GM21619 (cell line): ENCODE data around the gene ABR.
"Not testable (repeated sequence)": the region's sequence is repeated elsewhere in the genome, so short reads cannot be mapped to it uniquely, and the experiment has no call there.

Experiments used
- ATAC-seq: cut with Tn5 transposase; IDR thresholded peaks from one replicate; pipeline ENCODE4 v1.9.1; 2021; ENCODE audit not compliant: unreplicated experiment

Gene ABR

GRCh38 chr17:1050246-1050995, 129.4 kb downstream of the ABR start:
- ATAC-seq, result no peak

DNA sequence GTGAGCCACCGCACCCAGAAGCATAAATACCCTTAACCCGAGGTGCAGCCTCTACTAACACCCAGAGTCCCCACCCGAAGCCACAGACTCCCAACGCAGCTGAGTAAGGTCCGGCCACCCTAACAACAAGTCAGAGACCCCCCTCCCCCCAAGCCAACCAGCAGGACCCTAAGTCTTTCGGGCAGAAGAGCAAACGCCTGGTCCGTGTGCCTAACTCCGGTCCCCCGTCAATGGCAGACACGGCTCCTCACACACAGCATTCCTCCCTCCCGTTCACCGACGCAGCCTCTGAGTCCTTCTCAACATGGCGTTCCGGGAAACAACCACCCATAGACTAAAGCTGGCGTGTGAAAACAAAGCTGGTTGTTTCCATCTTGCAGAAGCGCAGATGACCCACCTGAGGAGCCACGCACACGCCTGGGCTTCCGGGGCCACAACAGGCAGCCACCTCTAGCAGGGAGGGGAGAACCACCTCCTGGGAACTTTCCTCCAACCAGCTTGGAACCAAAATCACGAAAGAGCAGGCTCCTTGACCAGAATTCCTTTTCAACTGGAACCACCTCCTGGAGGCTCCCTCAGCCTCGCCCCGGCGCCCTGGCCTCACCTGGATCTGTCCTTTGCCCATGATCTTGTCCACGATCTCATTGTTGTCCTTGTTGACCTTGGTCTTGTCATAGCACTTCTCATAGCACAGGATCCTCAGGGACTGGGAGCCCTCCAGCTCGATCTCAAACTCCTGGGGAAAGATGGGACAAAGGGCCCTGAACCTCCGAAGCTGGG, 130.1 kb downstream of the ABR start:
- no peak for ATAC-seq

DNA sequence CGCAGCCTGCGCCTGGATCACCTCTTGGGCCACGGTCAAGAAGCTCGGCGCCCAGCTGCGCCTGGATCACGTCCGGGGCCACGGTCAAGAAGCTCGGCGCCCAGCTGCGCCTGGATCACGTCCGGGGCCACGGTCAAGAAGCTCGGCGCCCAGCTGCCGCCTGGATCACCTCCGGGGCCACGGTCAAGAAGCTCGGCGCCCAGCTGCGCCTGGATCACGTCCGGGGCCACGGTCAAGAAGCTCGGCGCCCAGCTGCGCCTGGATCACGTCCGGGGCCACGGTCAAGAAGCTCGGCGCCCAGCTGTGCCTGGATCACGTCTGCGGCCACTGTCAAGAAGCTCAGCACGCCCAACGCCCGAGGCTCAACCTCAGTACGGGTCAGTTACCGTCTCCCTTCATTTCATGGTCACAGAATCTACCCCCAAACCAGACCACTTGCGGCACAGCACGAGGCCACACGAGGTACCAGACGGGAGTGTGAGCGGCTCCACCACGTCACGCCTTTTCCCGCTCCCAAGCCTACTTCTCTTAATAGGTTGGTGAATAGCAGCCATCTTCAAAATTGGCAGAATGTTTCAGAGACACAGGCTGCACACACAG, 131.2 kb downstream of the ABR start:
- ATAC-seq, result not testable (repeated sequence)

- no peak for ATAC-seq
Measured at GRCh38 chr17:1047879-1048470, 131.8 kb downstream of the ABR start.

DNA sequence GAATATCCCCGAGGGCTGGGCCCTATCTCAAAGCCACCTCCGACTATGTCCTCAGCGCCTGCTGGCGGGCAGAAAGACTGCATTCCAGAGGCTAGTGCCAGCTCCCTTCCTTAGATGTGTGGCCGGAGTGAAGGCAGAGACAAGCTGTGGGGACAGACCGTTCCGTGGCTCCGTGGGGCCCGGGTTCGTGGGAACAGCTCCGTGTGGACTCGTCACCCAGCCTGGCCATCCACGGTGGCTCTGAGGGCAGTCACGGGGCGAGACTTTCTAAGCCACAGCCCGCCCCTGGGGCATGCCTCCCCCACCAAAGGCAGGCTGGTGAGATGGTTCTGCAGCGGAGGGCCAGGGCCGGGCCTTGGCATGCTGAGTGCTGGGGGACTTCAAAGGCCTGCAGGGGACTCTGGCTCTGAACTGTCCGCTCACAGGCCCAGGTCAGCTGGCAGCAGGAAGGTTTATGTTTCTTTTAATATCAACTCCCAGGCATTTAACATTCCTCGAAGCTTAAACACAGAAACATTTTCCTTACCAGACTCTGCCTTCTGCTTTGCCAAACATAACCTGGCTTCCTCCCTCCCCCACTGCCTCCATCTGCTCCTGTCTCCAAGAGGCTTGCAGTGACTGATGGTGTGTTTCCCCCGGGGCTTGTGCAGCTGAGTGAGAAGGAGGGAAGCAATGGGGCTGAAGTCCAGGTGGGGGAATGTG, 132.5 kb downstream of the ABR start:
- no peak for ATAC-seq

DNA sequence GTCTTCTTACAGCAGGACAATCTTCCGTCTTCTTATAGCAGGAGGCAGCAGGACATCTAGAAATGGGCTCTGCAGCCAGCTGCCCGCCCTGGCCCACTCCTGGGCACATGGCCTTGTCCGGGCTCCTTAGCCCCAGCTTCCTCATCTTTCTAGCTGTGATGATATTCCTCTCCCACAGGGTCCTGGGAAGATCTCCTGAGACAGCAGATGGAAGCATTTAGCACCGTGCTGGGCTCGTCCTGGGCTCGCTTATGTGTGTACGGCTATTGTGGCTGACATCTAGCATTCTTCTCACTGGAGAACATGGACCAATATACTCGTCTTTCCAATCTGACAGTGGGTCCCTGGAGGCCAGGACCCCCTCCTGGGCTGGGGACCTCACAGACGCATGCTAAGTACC, 134.3 kb downstream of the ABR start:
- no peak for ATAC-seq

DNA sequence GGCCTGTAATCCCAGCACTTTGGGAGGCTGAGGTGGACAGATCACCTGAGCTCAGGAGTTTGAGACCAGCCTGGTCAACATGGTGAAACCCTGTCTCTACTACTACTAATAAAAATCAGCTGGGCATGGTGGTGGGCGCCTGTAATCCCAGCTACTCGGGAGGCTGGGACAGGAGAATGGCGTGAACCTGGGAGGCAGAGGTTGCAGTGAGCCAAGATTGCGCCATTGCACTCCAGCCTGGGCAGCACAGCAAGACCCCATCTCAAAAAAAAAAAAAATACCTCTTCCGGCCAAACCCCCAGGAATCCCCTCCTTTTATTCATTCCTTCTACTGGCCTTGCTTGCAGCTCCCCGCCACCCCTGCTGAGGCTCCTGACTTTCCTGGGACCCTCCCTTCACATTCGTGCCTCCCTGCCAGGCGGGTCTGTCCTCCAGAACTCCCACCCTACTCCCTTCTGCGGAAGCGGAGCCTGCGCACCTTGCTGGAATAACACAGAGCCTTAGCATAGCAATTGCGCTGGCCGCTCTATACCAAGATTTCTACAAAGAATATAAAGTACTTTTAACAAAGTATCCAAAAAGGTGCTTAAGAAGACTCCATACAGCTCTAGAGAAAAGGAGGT, 135.3 kb downstream of the ABR start:
- not testable (repeated sequence) for ATAC-seq

DNA sequence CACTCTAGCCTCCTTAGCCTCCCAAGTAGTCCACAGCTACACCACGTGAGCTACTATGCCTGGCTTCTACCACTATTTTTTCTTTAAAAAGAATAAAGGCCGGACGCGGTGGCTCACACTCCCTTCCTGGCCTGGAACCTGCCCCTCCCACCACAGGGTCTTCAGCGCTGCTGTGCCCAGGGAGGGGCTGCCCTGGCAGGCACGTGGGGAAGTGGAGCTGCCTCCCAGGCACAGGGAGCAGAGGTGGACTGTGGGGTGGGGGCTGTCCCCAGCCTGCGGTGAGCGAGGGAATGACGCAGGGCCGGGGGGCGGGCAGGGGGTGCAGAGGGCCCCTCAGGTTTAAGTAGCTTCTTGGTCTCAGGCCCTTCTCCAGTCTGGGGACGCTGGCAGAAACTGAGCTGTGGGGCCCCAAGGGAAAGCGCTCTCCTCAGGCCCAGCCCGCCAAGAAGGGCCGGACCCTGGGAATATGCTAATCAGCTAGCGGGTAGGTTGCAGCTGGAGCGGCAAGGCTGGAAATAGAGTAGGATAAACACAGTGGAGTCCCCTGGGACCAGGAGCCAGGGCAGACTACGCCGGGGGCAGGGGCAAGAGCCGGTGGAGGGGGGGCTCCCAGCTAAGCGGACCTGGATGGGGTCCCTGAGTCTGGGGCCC, 136.1 kb downstream of the ABR start:
- no peak for ATAC-seq

DNA sequence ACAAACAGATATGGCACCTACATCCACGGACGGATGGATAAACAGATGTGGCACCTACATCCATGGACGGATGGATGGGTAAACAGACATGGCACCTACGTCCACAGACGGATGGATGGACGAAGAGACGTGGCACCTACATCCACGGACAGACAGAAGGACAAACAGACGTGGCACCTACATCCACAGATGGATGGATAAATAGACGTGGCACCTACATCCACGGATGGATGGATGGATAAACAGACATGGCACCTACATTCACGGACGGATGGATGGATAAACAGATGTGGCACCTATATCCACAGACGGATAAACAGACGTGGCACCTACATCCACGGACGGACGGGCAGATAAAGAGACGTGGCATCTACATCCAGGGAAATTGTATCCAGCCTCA, 137.3 kb downstream of the ABR start:
- ATAC-seq, result no peak

- no peak for ATAC-seq
Measured at GRCh38 chr17:1041746-1042145, 138.0 kb downstream of the ABR start.

GRCh38 chr17:1040216-1040600, 139.6 kb downstream of the ABR start:
- ATAC-seq, result no peak

DNA sequence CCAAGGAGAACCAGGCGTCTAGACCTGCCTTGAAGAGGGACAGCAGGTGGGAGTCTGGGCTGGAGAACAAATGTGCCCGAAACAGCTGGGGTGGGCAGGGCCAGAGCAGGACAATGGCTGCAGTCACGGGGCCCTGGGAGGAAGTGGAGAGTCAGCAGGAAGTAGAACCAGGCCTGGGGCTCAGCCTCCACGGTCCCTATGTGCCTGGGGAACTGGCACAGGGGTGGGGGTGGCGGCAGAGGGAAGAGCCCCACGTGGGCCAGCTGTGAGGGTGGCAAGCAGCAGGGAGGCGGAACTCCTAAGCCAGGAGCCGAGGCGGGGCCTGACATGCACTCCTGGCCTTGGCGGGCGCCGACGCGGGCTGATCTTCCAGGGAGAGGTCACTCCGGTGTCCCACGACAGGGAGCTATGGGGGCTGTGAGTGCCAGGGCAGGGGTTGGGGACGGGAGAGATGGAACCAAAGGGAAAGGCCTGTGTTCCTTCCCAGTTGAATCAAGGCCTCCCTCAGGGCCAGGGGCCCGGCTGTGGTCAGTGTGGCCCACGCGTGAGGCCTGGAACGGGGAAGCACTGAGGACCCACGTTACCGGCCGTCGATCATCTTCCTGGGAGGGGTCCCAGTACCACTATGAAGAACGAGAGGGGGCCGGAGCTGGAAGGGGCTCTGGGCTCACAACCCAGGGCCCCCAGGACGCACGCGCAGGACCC, 140.1 kb downstream of the ABR start:
- no peak for ATAC-seq

DNA sequence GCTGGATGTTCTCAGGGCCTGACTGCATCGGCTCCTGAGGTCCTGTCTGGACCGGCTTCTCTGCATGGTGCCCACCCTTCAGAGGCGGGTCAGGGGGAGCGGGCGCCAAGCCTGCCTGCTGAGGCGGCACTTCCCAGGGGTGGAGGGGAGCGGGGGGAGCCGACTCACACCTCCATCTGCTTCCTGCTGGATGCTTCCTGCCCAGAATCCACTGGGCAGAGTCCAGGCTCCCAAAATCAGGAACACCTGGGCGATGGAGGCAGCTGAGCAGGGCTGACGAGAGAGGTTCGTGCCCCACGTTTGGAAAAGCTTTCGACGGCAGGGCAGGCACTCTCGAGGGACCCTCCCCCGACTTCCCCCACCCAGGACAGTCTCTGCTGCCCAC, 140.7 kb downstream of the ABR start:
- ATAC-seq, result no peak

- ATAC-seq, result no peak
Measured at GRCh38 chr17:1038459-1039122, 141.2 kb downstream of the ABR start.

- ATAC-seq, result no peak
Measured at GRCh38 chr17:1037238-1037879, 142.4 kb downstream of the ABR start.

- ATAC-seq, result no peak
Measured at GRCh38 chr17:1036845-1037237, 142.9 kb downstream of the ABR start.

DNA sequence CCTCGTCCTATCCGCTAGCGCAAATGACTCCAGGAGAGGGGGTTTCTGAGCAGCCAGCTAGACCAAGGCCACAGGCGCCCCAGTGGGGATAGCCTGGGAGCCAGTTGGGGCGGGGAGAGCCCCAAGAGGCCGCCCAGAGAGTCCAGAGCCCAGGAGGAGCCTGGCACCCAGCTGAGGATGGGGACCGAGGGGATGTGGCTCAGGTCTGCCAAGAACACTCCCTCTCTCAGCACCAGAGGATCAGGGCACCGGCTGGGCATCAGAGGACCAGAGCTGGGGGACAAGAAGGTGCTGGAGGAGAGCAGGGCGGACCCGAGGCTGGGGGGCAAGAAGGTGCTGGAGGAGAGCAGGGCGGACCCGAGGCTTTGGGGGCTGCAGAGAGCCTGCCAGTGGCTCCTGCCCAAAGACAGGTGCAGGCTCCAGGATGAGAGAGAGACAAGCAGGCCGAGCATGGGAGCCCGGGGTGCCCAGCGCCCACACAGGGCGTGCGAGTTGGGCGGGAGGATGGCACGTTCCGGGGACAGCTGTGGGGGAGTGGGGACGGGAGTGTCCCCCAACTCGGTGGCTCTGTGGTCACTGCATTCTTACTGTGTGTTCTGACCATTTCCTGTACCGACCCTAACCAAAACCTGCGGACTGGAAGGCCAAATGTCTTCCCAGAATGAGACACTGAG, 143.5 kb downstream of the ABR start:
- no peak for ATAC-seq

GRCh38 chr17:1035546-1036170, 144.1 kb downstream of the ABR start:
- ATAC-seq, result no peak
